HCT116 (cell line): ENCODE results near the gene TPRG1. TPM values are rescaled to one million over a fixed set of nuclear protein-coding genes. Genes with fewer than 3 reads are reported as not detected.

Experiments
- ATAC-seq: fragments of 200-7000 bp; cut with Tn5 transposase; 2 replicates; pipeline ENCODE4 v1.9.1; 2020; ENCODE audit warnings: mild to moderate bottlenecking, moderate library complexity
- BruUV-seq: library from RNA; stranded (reverse); fragments of 400-500 nt; replicated peaks from 2 replicates; lab custom pipeline; 2021; lab: Mats Ljungman, UMichigan
- CTCF ChIA-PET: fragments of 300-600 bp; sonication (Branson Sonifier 250); formaldehyde crosslinking; loops from one replicate; lab custom pipeline; 2021; ENCODE audit warnings: antibody characterized with exemption; lab: Charles Lee
- POLR2A ChIA-PET: fragments of 300-600, 350-600 bp; sonication (Branson Sonifier 250); formaldehyde crosslinking; loops from one replicate; lab custom pipeline; 2021; ENCODE audit warnings: antibody characterized with exemption; lab: Charles Lee
- RAD21 ChIA-PET, 2 experiments: fragments of 300-600 bp; sonication (Branson Sonifier 250); formaldehyde crosslinking; loops; one replicate each; lab custom pipeline; 2023; ENCODE audit warnings: low total read pairs in 2 of 2; ENCODE audit not compliant: uncharacterized antibody in 2 of 2, unreplicated experiment in 2 of 2, low non-redundant PET in 1 of 2; lab: Charles Lee
- DNase-seq: peaks from one replicate; pipeline ENCODE4 v3.0.0-alpha.2; 2010; ENCODE audit warnings: low read depth, low spot score
- H2AFZ ChIP-seq: fragments of 200-600 bp; shearing (Covaris generic), sonication (generic); 2 replicates; pipeline ENCODE4 v1.6.1; 2017; ENCODE audit warnings: low read depth, mixed run types, mixed read lengths, antibody characterized with exemption, low read length; ENCODE audit not compliant: poor library complexity, severe bottlenecking
- H3K27ac ChIP-seq: 2 replicates; pipeline ENCODE4 v1.5.1; 2012; ENCODE audit warnings: low read depth, low read length
- H3K27me3 ChIP-seq: fragments of 200-600 bp; sonication (generic); 2 replicates; pipeline ENCODE4 v1.6.1; 2016; ENCODE audit warnings: mixed run types, low read length, mixed read lengths; ENCODE audit not compliant: insufficient read depth
- H3K36me3 ChIP-seq, 2 experiments: fragments of 200-500 bp in 1 of 2; fragments of 200-600 bp in 1 of 2; sonication (Bioruptor generic) in 1 of 2; sonication (generic) in 1 of 2; 2 replicates each; pipeline versions ENCODE4 v1.5.1 to v1.6.1; 2014 to 2016; ENCODE audit warnings: low read length in 2 of 2, inconsistent platforms in 1 of 2, mixed read lengths in 1 of 2, mixed run types in 1 of 2; ENCODE audit not compliant: insufficient read depth in 2 of 2, control insufficient read depth in 1 of 2
- H3K4me1 ChIP-seq, 2 experiments: fragments of 200-600 bp in 1 of 2; sonication (generic) in 1 of 2; 2 replicates each; pipeline versions ENCODE4 v1.5.1 to v1.6.1; 2012 to 2017; ENCODE audit warnings: low read length in 2 of 2, inconsistent platforms in 1 of 2, mild to moderate bottlenecking in 1 of 2, mixed read lengths in 1 of 2, mixed run types in 1 of 2, moderate library complexity in 1 of 2; ENCODE audit not compliant: insufficient read depth in 2 of 2, control insufficient read depth in 1 of 2
- H3K4me2 ChIP-seq: fragments of 200-600 bp; sonication (generic); 2 replicates; pipeline ENCODE4 v1.6.1; 2017; ENCODE audit warnings: mixed run types, low read length, mixed read lengths
- H3K4me3 ChIP-seq, 2 experiments: fragments of 200-600 bp in 1 of 2; sonication (generic) in 1 of 2; replicated peaks in 1 of 2; 2 replicates each; pipeline ENCODE4 v1.5.1; 2011 to 2016; ENCODE audit warnings: low read length in 2 of 2, control low read depth in 1 of 2, low read depth in 1 of 2, mild to moderate bottlenecking in 1 of 2, mixed read lengths in 1 of 2, mixed run types in 1 of 2
- H3K79me2 ChIP-seq: fragments of 200-600 bp; sonication (generic); 2 replicates; pipeline ENCODE4 v1.6.1; 2017; ENCODE audit warnings: mild to moderate bottlenecking, mixed run types, low read length, moderate library complexity, mixed read lengths; ENCODE audit not compliant: insufficient read depth
- H3K9ac ChIP-seq: fragments of 200-600 bp; sonication (generic); 2 replicates; pipeline ENCODE4 v1.6.1; 2016; ENCODE audit warnings: low read length, mixed read lengths
- H3K9me2 ChIP-seq: fragments of 200-600 bp; sonication (generic), shearing (Covaris generic); 2 replicates; pipeline ENCODE4 v1.6.1; 2017; ENCODE audit warnings: mixed run types, mild to moderate bottlenecking, moderate library complexity; ENCODE audit not compliant: insufficient read depth
- H3K9me3 ChIP-seq, 2 experiments: fragments of 200-500 bp in 1 of 2; fragments of 200-600 bp in 1 of 2; sonication (Bioruptor generic) in 1 of 2; sonication (generic) in 1 of 2; 2 replicates each; pipeline ENCODE4 v1.6.1; 2014 to 2017; ENCODE audit warnings: low read length in 2 of 2, mixed read lengths in 2 of 2, inconsistent platforms in 1 of 2, low read depth in 1 of 2, mild to moderate bottlenecking in 1 of 2, mixed run types in 1 of 2, moderate library complexity in 1 of 2; ENCODE audit not compliant: control insufficient read depth in 1 of 2, insufficient read depth in 1 of 2
- H4K20me1 ChIP-seq: fragments of 200-600 bp; sonication (generic), shearing (Covaris generic); 2 replicates; pipeline ENCODE4 v1.6.1; 2017; ENCODE audit warnings: mixed run types, mild to moderate bottlenecking, moderate library complexity; ENCODE audit not compliant: insufficient read depth
- CBX3 ChIP-seq: IDR thresholded peaks from 2 replicates; pipeline ENCODE4 v1.6.1; 2012; ENCODE audit warnings: low read depth
- JUND ChIP-seq: IDR thresholded peaks from 2 replicates; pipeline ENCODE4 v1.6.1; 2012
- REST ChIP-seq: IDR thresholded peaks from 2 replicates; pipeline ENCODE4 v1.6.1; 2012; ENCODE audit warnings: low read depth
- SP1 ChIP-seq: IDR thresholded peaks from 2 replicates; pipeline ENCODE4 v1.6.1; 2012; ENCODE audit warnings: low read depth
- intact Hi-C: fragments of 100-400 bp; cut with micrococcal nuclease; formaldehyde crosslinking; loops from 2 replicates; pipeline ENCODE4 v1.10.0; 2022
- total RNA-seq: library from RNA; stranded (reverse); gene quantifications from one replicate; pipeline ENCODE4 v1.2.1, GENCODE V29; 2021; ENCODE audit not compliant: unreplicated experiment
- TF ChIP-seq, protein P1 (sequence below), 3 experiments: fragments of 200-600 bp in 1 of 3; sonication (generic) in 1 of 3; IDR thresholded peaks in 2 of 3; conservative IDR thresholded peaks in 1 of 3; 2 replicates each; pipeline ENCODE4 v1.5.1; 2012 to 2017; ENCODE audit warnings: low read depth in 2 of 3, low read length in 2 of 3, antibody characterized with exemption in 1 of 3, borderline replicate concordance in 1 of 3, control low read depth in 1 of 3, mild to moderate bottlenecking in 1 of 3, mixed read lengths in 1 of 3, mixed run types in 1 of 3, moderate library complexity in 1 of 3; ENCODE audit not compliant: insufficient read depth in 1 of 3

The TPRG1 gene
- total RNA-seq, 1 experiment from 2014 or later: 2.8 TPM

GRCh38 chr3:189149203-189149602 lies 22.6 kb upstream of the TPRG1 start:
- no TSS peak for BruUV-seq

More at GRCh38 chr3:189149203-189149602, 22.6 kb upstream of the TPRG1 start:
- H3K4me2 ChIP-seq: no peak overlapping the region
- H3K9me3 ChIP-seq: no peaks in the 10 kb centered on the region
- H3K27me3 ChIP-seq: no peaks in the 10 kb centered on the region
- H2AFZ ChIP-seq: no peak overlapping the region
- POLR2A ChIA-PET: no interaction called here
- DNase-seq (no peak), ATAC-seq (no peak)
- no peak overlapping the region for H3K27ac ChIP-seq
- no peaks in the 10 kb centered on the region for H3K9me2 ChIP-seq
- no peaks in the 10 kb centered on the region for H3K79me2 ChIP-seq
- TF ChIP-seq, protein P1, sequence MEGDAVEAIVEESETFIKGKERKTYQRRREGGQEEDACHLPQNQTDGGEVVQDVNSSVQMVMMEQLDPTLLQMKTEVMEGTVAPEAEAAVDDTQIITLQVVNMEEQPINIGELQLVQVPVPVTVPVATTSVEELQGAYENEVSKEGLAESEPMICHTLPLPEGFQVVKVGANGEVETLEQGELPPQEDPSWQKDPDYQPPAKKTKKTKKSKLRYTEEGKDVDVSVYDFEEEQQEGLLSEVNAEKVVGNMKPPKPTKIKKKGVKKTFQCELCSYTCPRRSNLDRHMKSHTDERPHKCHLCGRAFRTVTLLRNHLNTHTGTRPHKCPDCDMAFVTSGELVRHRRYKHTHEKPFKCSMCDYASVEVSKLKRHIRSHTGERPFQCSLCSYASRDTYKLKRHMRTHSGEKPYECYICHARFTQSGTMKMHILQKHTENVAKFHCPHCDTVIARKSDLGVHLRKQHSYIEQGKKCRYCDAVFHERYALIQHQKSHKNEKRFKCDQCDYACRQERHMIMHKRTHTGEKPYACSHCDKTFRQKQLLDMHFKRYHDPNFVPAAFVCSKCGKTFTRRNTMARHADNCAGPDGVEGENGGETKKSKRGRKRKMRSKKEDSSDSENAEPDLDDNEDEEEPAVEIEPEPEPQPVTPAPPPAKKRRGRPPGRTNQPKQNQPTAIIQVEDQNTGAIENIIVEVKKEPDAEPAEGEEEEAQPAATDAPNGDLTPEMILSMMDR (IDR thresholded peaks at IDR 0.05 in 2 of 3, conservative IDR thresholded peaks at IDR 0.05 in 1 of 3; ENCODE audit: borderline replicate concordance in 1 of 3, insufficient read depth in 1 of 3, low read depth in 2 of 3, low read length in 2 of 3): no peak
- no peak for TF ChIP-seq SP1
- no peak for TF ChIP-seq REST
- no peak for TF ChIP-seq CBX3
- TF ChIP-seq JUND: no peak
- TF ChIP-seq, all 23 proteins: peak for 0
- ChIA-PET RAD21 (no interaction called here), CTCF (interaction anchor here (1.0 to 2.4 kb wide), 2 partner anchors 21 to 1410 kb away, joined by 3 to 6 read pairs; no protein-coding TSS in a partner anchor)
- Histone ChIP-seq H3K4me3 (no peak overlapping the region), H3K36me3 (no peaks in the 10 kb centered on the region), H3K4me1 (peaks cover 4 to 5% of the 10 kb centered on the region in 2 experiments; a peak in 2 of 4 replicates), H3K9ac (no peak overlapping the region), H4K20me1 (no peaks in the 10 kb centered on the region)
- intact Hi-C loops: loop anchor here (2.0 to 5.0 kb wide), 3 partner anchors 84 to 317 kb away; no protein-coding TSS in a partner anchor
